Activated CD4-positive, alpha-beta memory T cell treated with anti-CD3 and anti-CD28 coated beads for 36 hours (primary cell): ENCODE results near the gene TMX2. TPM values are rescaled to one million over a fixed set of nuclear protein-coding genes. Genes with fewer than 3 reads are reported as not detected.

Experiments
- CTCF ChIA-PET: fragments of 350-600 bp; sonication (Branson Sonifier 250); formaldehyde crosslinking; loops from one replicate; lab custom pipeline; 2021; ENCODE audit warnings: antibody characterized with exemption, inconsistent platforms; lab: Charles Lee
- POLR2A ChIA-PET: fragments of 350-600 bp; sonication (Branson Sonifier 250); formaldehyde crosslinking; loops from one replicate; lab custom pipeline; 2021; ENCODE audit warnings: antibody characterized with exemption; lab: Charles Lee
- DNase-seq: peaks from one replicate; pipeline ENCODE4 v3.0.0-alpha.2; 2020
- H3K27ac Mint-ChIP-seq: one replicate; pipeline ENCODE4 v1.8.0; 2021; ENCODE audit warnings: mixed read lengths
- H3K27me3 Mint-ChIP-seq: one replicate; pipeline ENCODE4 v1.8.0; 2021; ENCODE audit warnings: mixed read lengths
- H3K36me3 Mint-ChIP-seq: one replicate; pipeline ENCODE4 v1.8.0; 2021; ENCODE audit warnings: mixed read lengths
- H3K4me1 Mint-ChIP-seq: one replicate; pipeline ENCODE4 v1.8.0; 2021; ENCODE audit warnings: low read depth, mixed read lengths
- H3K4me3 Mint-ChIP-seq: one replicate; pipeline ENCODE4 v1.8.0; 2021; ENCODE audit warnings: mild to moderate bottlenecking, mixed read lengths
- H3K9me3 Mint-ChIP-seq: one replicate; pipeline ENCODE4 v1.8.0; 2021; ENCODE audit warnings: mixed read lengths
- intact Hi-C: fragments of 100-400 bp; cut with micrococcal nuclease; formaldehyde crosslinking; loops from one replicate; pipeline ENCODE4 v1.15.1; 2023
- total RNA-seq, 2 experiments: library from RNA; stranded (reverse); gene quantifications; one replicate each; pipeline ENCODE4 v1.2.3, GENCODE V29; 2021

The TMX2 gene
- total RNA-seq, 2 experiments from 2014 or later = 54.9 to 57.2 TPM

- H3K27me3 Mint-ChIP-seq = no peaks in the 10 kb centered on the region
Measured at GRCh38 chr11:57771365-57771764, 59.0 kb downstream of the TMX2 start.

DNA sequence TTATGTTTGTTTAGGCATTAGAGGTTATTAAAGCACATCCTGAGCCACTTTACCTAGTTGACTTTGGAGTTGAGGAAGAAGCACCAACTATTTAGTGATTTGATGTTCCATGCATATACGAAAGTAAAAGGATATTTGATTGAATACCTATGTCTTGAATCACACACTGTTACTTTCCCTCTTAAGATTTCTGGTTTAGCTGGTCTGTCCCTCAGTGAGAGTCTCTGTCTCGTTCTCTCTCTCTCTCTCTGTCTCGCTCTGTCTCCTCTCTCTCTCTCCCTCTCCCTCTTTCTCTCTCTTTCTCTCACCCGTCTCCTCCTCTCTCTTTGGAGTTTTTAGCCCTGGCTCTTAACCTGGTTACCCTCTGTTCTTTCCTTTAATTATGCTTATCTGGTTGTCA is 60.2 kb downstream of the TMX2 start:
- Mint-ChIP-seq H3K4me1 (no peaks in the 10 kb centered on the region), H3K27ac (no peak overlapping the region)
- CTCF ChIA-PET = interaction anchor here (0.9 to 1.2 kb wide), 3 partner anchors 28 to 315 kb away, joined by 3 to 5 read pairs (median 4); no protein-coding TSS in a partner anchor

More at GRCh38 chr11:57771365-57771764, 59.0 kb downstream of the TMX2 start:
- Mint-ChIP-seq H3K4me3 (no peak overlapping the region), H3K27ac (no peak overlapping the region), H3K36me3 (no peaks in the 10 kb centered on the region), H3K9me3 (no peaks in the 10 kb centered on the region), H3K4me1 (no peaks in the 10 kb centered on the region)
- DNase-seq = no peak
- POLR2A ChIA-PET = no interaction called here
- intact Hi-C loops = no loop called here
- CTCF ChIA-PET = interaction anchor here (1.2 kb wide), 1 partner anchor 29 kb away, joined by 5 read pairs; no protein-coding TSS in a partner anchor

DNA sequence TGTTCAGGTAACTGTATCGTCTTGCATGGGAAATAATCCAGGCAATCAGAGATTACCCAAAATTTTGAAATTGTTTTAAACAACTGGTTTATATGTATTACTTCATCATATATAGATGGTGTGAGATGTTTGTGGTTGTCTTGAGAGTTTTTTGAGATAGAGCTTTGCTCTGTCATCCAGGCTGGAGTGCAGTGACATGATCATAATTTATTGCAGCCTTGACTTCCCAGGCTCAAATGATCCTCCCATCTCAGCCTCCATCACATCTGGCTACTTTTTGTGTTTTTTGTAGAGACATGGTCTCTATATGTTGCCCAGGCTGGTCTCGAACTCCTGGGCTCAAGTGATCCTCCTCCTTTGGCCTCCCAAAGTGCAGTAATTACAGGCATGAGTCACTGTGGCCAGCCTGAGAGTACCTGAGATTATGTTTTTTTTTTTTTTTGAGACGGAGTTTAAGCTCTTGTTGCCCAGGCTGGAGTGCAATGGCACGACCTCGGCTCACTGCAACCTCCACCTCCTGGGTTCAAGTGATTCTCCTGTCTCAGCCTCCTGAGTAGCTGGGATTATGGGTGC is 60.7 kb downstream of the TMX2 start:
- POLR2A ChIA-PET = no interaction called here
- Mint-ChIP-seq H3K4me3 (no peak overlapping the region), H3K27ac (no peak overlapping the region), H3K36me3 (no peaks in the 10 kb centered on the region), H3K27me3 (no peaks in the 10 kb centered on the region), H3K9me3 (no peaks in the 10 kb centered on the region), H3K4me1 (no peaks in the 10 kb centered on the region)
- CTCF ChIA-PET = interaction anchor here (1.0 kb wide), 1 partner anchor 132 kb away, joined by 3 read pairs; no protein-coding TSS in a partner anchor
- no peak for DNase-seq
- intact Hi-C loops = no loop called here

More for the DNA sequence above, 60.2 kb downstream of the TMX2 start:
- Mint-ChIP-seq H3K9me3 (no peaks in the 10 kb centered on the region), H3K4me3 (no peak overlapping the region), H3K27me3 (no peaks in the 10 kb centered on the region), H3K36me3 (no peaks in the 10 kb centered on the region)
- no peak for DNase-seq
- intact Hi-C loops = no loop called here
- POLR2A ChIA-PET = no interaction called here

- H3K27ac Mint-ChIP-seq = no peak overlapping the region
- H3K4me3 Mint-ChIP-seq = no peak overlapping the region
- no peaks in the 10 kb centered on the region for H3K36me3 Mint-ChIP-seq
- peaks cover 2% of the 10 kb centered on the region for H3K4me1 Mint-ChIP-seq
- intact Hi-C loops = no loop called here
- POLR2A ChIA-PET = no interaction called here
- CTCF ChIA-PET = interaction anchor here (0.7 kb wide), 2 partner anchors 9 to 10 kb away, joined by 3 read pairs; no protein-coding TSS in a partner anchor
- no peaks in the 10 kb centered on the region for H3K27me3 Mint-ChIP-seq
- DNase-seq = no peak
- H3K9me3 Mint-ChIP-seq = no peaks in the 10 kb centered on the region
Measured at GRCh38 chr11:57775491-57775890, 63.1 kb downstream of the TMX2 start.

DNA sequence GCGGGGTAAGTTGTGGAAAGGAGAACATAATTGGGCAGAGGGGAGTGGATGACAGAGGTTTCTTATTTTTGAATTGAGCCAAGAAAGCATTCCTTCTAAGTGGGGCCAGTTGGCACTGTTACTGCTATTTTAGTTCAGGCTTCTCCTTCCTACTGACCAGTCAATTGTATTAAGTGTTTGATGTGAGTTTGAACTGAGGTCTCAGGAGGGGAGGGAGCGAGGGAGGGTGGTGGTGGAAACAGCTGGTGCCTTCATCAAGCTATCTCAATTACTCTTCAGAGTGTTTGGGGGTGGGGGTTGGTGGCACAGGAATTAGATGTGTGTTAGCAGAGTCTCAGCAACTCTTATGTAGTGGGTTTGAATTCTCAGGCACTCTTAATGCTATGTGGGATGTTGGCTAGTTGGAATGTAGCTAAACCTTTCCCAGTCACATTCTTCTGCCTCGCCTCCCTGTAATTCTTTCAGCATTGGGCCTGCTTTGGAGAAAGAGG is 63.7 kb downstream of the TMX2 start:
- no peak overlapping the region for H3K4me3 Mint-ChIP-seq
- no peaks in the 10 kb centered on the region for H3K27me3 Mint-ChIP-seq
- ChIA-PET POLR2A (no interaction called here), CTCF (no interaction called here)
- DNase-seq = no peak
- H3K36me3 Mint-ChIP-seq = no peaks in the 10 kb centered on the region
- peaks cover 2% of the 10 kb centered on the region for H3K4me1 Mint-ChIP-seq
- H3K27ac Mint-ChIP-seq = no peak overlapping the region
- H3K9me3 Mint-ChIP-seq = no peaks in the 10 kb centered on the region
- intact Hi-C loops = no loop called here

DNA sequence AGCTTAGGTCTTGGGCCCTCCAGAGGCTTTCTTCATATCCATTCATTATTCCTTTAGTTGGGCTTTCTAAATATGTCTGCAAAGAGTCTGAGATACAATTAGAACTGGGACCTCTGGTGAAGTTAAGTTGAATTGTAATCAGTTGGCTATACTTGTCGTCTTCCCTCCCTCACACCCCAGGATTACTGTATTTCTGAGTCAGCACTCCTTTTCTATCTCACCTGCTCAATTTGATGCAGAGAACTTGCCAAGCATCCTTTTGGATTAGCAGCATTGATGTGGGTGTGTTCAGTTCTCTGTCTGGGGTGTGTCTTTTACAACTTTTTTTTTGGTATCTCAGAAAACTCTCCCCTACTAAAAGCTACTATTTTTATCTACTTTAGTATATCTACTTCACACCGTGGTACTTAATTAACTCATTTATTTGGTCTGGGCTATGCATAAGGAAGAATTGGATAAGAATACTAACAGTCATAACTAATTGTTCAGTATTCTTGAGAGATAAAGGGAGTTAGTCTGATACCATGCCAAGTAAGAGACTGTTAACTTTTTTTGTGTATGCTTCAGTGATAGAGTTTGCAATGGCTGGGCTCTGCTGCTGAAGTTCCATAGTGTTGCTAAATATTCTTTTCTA is 64.3 kb downstream of the TMX2 start:
- no peak for DNase-seq
- H3K27me3 Mint-ChIP-seq = no peaks in the 10 kb centered on the region
- H3K4me3 Mint-ChIP-seq = no peak overlapping the region
- no peaks in the 10 kb centered on the region for H3K9me3 Mint-ChIP-seq
- ChIA-PET POLR2A (no interaction called here), CTCF (no interaction called here)
- H3K4me1 Mint-ChIP-seq = peaks cover 2% of the 10 kb centered on the region
- H3K27ac Mint-ChIP-seq = no peak overlapping the region
- H3K36me3 Mint-ChIP-seq = no peaks in the 10 kb centered on the region
- intact Hi-C loops = no loop called here

DNA sequence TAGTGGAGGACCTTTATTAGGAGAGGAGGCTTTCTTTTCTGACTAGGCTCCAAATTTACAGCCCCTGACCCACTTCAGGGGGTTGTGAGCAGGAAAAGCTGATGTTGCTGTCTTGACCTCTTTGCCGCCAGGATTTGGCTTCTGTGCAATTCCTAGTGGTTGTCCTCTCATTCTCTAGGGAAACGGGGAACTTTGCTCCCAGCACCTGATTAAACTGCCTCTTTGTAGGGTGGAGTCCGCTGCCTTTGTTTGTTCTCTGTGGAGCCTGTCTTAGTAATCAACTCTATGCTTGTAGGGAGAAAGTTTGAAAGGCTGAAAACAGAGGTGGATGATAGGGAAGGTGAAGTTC is 65.5 kb downstream of the TMX2 start:
- Mint-ChIP-seq H3K9me3 (no peaks in the 10 kb centered on the region), H3K27ac (no peak overlapping the region), H3K27me3 (no peaks in the 10 kb centered on the region), H3K36me3 (no peaks in the 10 kb centered on the region), H3K4me1 (peaks cover 2% of the 10 kb centered on the region), H3K4me3 (no peak overlapping the region)
- intact Hi-C loops = no loop called here
- no peak for DNase-seq
- ChIA-PET CTCF (interaction anchor here (1.2 kb wide), 1 partner anchor 747 kb away, joined by 3 read pairs; no protein-coding TSS in a partner anchor), POLR2A (no interaction called here)

- POLR2A ChIA-PET = no interaction called here
- DNase-seq = no peak
- H3K36me3 Mint-ChIP-seq = no peaks in the 10 kb centered on the region
Measured at GRCh38 chr11:57778318-57779037, 66.1 kb downstream of the TMX2 start.

GRCh38 chr11:57779276-57779675 is 66.9 kb downstream of the TMX2 start:
- Mint-ChIP-seq H3K4me3 (no peak overlapping the region), H3K9me3 (no peaks in the 10 kb centered on the region), H3K27me3 (no peaks in the 10 kb centered on the region), H3K4me1 (peaks cover 2% of the 10 kb centered on the region), H3K27ac (no peak overlapping the region), H3K36me3 (no peaks in the 10 kb centered on the region)
- ChIA-PET CTCF (interaction anchor here (1.0 kb wide), 1 partner anchor 22 kb away, joined by 3 read pairs; no protein-coding TSS in a partner anchor), POLR2A (no interaction called here)
- no peak for DNase-seq
- intact Hi-C loops = no loop called here

More at GRCh38 chr11:57778318-57779037, 66.1 kb downstream of the TMX2 start:
- Mint-ChIP-seq H3K27me3 (no peaks in the 10 kb centered on the region), H3K9me3 (no peaks in the 10 kb centered on the region), H3K4me3 (no peak overlapping the region), H3K27ac (no peak overlapping the region), H3K4me1 (peaks cover 2% of the 10 kb centered on the region)
- intact Hi-C loops = no loop called here
- CTCF ChIA-PET = interaction anchor here (1.0 to 1.2 kb wide), 2 partner anchors 23 to 746 kb away, joined by 3 read pairs; no protein-coding TSS in a partner anchor

- DNase-seq = no peak
- CTCF ChIA-PET = interaction anchor here (1.6 kb wide), 1 partner anchor 19 kb away, joined by 10 read pairs; no protein-coding TSS in a partner anchor
- peaks cover 2% of the 10 kb centered on the region for H3K4me1 Mint-ChIP-seq
- no peak overlapping the region for H3K4me3 Mint-ChIP-seq
- no peaks in the 10 kb centered on the region for H3K9me3 Mint-ChIP-seq
- no peak overlapping the region for H3K27ac Mint-ChIP-seq
- no peaks in the 10 kb centered on the region for H3K27me3 Mint-ChIP-seq
- intact Hi-C loops = no loop called here
- no peaks in the 10 kb centered on the region for H3K36me3 Mint-ChIP-seq
- POLR2A ChIA-PET = no interaction called here
Measured at GRCh38 chr11:57781529-57781943, 69.1 kb downstream of the TMX2 start.

DNA sequence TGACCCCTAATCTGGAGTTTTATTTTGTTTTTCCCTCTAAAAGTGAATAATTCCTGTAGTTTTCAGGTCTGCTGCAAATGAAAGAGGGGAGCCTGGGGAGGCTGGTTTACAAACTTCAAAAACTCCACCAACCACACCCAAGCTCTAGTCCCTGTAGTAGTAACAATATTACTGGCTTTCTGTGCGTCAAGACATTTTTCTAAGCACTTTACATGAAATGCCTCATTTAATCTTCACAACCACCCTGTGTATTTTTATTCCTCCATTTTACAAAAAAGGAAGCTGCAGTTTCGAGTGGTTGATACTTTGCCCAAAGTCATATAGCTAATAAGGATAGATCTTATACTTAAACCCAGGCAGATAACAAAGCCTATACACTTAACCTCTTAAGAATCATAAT is 72.7 kb downstream of the TMX2 start:
- no peaks in the 10 kb centered on the region for H3K4me1 Mint-ChIP-seq
- no peaks in the 10 kb centered on the region for H3K27me3 Mint-ChIP-seq
- DNase-seq = no peak
- H3K36me3 Mint-ChIP-seq = no peaks in the 10 kb centered on the region
- H3K4me3 Mint-ChIP-seq = no peak overlapping the region
- intact Hi-C loops = no loop called here
- H3K9me3 Mint-ChIP-seq = no peaks in the 10 kb centered on the region
- ChIA-PET POLR2A (no interaction called here), CTCF (interaction anchor here (0.9 to 1.0 kb wide), 2 partner anchors 10 to 292 kb away, joined by 3 to 5 read pairs; no protein-coding TSS in a partner anchor)
- H3K27ac Mint-ChIP-seq = no peak overlapping the region

DNA sequence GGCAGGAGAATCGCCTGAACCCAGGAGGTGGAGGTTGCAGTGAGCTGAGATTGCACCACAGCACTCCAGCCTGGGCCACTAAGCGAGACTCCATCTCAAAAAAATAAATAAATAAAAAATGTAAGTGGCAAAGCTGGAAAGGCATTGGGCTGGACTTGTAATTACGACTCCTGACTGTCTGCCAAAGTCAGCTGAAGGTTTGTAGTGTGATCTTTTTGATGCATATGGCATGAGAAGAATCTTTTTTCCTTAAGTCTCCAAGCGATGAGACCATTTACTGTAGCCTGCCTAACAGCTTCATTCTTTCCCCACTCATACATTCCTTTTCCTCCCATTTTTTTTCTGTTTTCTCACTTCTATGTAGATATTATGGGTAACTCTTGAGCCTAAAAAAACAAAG is 74.0 kb downstream of the TMX2 start:
- POLR2A ChIA-PET = no interaction called here
- Mint-ChIP-seq H3K4me3 (no peak overlapping the region), H3K9me3 (no peaks in the 10 kb centered on the region), H3K4me1 (peaks cover 7% of the 10 kb centered on the region), H3K27ac (no peak overlapping the region), H3K27me3 (no peaks in the 10 kb centered on the region), H3K36me3 (no peaks in the 10 kb centered on the region)
- intact Hi-C loops = no loop called here
- DNase-seq = no peak
- CTCF ChIA-PET = interaction anchor here (1.3 kb wide), 1 partner anchor 15 kb away, joined by 4 read pairs; no protein-coding TSS in a partner anchor
